GM21528 (cell line): Measurements from ENCODE around the gene DENND2A.
"Not testable (repeated sequence)": the region's sequence is repeated elsewhere in the genome, so short reads cannot be mapped to it uniquely, and the experiment has no call there.

ENCODE experiments used
- ATAC-seq: cut with Tn5 transposase; IDR thresholded peaks from one replicate; pipeline ENCODE4 v1.9.1; 2021; ENCODE audit warnings: mild to moderate bottlenecking, moderate library complexity; ENCODE audit not compliant: unreplicated experiment, low FRiP score

Gene DENND2A

DNA sequence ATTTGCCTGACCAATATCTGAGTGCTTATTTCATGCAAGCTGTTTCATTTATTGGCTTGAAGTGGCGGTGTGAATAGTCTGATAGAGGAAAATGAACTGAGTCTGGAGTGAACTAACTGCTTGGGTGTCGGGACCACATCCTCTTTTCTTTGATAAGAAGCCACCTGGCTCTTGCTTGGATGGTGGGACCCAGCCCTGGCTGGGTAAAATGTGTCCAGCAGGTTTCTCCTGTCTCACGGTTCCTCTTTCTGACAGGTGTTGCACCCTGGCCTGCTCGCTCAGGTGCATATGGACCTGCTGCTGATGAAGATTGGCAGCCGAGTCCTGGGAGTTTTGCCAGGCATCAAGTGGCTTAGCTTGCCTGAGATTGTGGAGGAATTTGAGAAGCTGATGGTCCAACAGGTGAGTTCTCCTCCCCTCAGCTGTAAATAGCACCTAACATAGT is 33.8 kb upstream of the DENND2A start:
- peak; percentile 37 for ATAC-seq

GRCh38 chr7:140673774-140674155 is 33.2 kb upstream of the DENND2A start:
- ATAC-seq: no peak

GRCh38 chr7:140673063-140673773 is 32.6 kb upstream of the DENND2A start:
- peak; percentile 44 for ATAC-seq

GRCh38 chr7:140672382-140673062 is 31.9 kb upstream of the DENND2A start, which contains the start of gene ADCK2:
Gene ADCK2 (plus strand): TSS chr7:140672945. CDS start chr7:140673331, 386 bp downstream.
- ATAC-seq: peak; percentile 55

GRCh38 chr7:140671966-140672365 is 31.4 kb upstream of the DENND2A start:
- ATAC-seq: no peak

DNA sequence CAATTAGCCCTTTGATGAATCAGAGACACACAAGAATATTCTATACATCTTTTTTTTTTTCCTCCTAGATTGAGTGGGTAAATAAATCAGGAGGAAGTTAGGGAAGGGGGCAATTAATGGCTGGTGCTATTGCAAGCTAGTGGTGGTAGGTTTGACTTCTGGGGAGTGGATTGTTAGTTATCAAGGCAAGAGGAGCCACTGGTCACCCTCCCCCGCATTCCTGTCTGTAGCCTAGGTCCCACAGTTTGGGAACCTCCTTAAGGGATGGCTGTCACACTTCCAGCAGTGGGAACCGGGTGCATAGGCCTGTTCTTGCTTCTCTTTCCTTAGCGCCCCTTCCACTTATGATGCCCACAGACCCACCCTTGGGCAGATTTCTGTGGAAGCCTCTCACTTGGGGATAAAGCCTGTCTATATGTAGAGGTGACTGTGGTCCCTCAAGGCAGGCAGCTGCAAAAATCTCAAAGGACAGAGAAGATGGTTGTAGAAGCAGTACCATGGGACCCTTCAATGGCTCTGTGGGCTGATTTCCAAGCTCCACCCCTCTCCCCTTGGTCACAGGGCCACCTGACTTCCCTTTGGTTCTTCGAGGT is 29.8 kb upstream of the DENND2A start:
- no peak for ATAC-seq

DNA sequence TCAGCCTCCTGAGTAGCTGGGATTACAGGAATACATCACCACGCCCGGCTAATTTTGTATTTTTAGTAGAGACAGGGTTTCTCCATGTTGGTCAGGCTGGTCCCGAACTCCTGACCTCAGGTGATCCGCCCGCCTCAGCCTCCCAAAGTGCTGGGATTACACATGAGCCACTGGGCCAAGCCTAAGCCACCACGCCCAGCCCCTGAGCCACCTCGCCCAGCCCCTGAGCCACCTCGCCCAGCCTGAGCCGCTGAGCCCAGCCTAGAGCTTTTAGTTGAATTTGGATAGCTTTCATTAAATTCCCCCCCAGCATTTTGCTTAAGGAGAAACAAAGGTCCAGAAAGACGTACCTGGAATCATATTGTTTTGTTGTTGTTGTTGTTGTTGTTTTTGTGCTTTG is 29.2 kb upstream of the DENND2A start:
- ATAC-seq: not testable (repeated sequence)

DNA sequence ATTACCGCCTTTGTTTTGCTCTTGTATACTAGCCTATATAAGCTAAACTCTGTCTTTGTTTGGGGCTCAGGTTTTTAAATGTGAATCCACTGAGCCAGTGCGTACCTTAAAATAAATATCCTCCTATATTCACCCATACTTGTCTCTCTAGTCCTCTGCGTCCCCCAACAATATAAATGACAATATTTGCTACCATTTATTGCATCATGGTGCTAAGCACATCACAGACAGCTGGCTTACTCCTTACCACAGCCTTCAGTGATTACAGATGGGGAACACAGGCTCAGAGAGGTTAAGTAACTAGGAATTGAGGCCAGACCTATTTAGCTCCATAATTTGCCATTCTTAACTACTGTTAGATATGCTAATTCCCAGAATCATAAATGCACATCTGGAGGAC is 28.7 kb upstream of the DENND2A start:
- ATAC-seq: no peak

GRCh38 chr7:140668641-140669040 is 28.0 kb upstream of the DENND2A start:
- no peak for ATAC-seq

DNA sequence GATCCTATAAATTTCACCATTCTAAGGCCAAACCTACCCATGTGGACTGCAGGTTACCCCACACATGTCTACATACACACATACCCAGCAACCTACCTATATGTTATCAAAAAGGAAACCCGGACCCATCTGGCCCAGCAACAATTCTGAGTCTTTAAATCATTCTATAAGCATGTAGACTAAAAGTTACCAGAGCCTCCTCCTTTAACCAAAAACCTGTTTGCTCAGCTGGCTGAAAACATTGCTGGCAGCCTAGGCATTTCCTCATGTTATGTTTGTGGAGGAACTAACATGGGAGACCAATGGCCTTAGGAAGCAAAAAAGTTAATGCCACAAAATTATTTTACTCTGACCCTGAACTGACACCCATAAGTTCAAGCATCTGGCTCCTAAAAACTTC is 26.9 kb upstream of the DENND2A start:
- no peak for ATAC-seq

DNA sequence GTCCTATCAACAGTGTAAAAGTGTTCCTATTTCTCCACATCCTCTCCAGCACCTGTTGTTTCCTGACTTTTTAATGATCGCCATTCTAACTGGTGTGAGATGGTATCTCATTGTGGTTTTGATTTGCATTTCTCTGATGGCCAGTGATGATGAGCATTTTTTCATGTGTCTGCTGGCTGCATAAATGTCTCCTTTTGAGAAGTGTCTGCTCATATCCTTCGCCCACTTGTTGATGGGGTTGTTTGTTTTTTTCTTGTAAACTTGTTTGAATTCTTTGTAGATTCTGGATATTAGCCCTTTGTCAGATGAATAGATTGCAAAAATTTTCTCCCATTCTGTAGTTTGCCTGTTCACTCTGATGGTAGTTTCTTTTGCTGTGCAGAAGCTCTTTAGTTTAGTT is 22.3 kb upstream of the DENND2A start:
- ATAC-seq: not testable (repeated sequence)

DNA sequence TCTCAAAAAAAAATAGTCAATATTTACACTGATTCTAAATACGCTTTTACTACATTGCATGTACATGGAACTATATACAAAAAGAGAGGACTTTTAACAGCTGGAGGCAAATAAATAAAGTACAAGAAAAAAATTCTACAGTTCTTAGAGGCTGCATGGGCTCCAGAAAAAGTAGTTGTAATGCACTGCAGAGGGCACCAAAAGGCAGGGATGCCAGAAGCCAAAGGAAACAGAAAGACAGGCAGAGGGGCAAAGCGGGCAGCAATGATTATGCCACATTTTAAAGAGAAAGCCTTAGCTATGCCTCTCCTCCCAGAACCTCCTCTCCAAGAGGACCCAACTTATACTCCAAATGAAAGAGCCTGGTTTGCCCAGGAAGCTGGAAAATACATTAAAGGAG is 20.5 kb upstream of the DENND2A start:
- no peak for ATAC-seq

- no peak for ATAC-seq
Measured at GRCh38 chr7:140659856-140660255, 19.2 kb upstream of the DENND2A start.

DNA sequence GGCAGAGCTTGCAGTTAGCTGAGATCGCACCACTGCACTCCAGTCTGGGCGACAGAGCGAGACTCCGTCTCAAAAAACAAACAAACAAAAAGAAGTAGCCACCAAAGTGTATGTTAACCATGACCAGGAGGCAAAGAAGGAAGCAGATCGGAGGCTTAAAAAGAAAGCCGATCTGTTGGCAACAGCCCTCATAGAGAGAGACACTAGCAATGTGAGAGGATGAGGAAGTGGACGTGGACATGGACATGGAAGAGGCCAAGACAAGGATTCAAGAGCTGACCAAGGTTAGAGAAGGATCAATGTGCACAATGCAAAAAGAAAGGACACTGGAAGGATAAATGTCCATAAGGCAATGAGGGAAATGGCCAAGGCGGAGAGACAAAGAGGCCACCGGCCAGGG is 17.3 kb upstream of the DENND2A start:
- no peak for ATAC-seq

DNA sequence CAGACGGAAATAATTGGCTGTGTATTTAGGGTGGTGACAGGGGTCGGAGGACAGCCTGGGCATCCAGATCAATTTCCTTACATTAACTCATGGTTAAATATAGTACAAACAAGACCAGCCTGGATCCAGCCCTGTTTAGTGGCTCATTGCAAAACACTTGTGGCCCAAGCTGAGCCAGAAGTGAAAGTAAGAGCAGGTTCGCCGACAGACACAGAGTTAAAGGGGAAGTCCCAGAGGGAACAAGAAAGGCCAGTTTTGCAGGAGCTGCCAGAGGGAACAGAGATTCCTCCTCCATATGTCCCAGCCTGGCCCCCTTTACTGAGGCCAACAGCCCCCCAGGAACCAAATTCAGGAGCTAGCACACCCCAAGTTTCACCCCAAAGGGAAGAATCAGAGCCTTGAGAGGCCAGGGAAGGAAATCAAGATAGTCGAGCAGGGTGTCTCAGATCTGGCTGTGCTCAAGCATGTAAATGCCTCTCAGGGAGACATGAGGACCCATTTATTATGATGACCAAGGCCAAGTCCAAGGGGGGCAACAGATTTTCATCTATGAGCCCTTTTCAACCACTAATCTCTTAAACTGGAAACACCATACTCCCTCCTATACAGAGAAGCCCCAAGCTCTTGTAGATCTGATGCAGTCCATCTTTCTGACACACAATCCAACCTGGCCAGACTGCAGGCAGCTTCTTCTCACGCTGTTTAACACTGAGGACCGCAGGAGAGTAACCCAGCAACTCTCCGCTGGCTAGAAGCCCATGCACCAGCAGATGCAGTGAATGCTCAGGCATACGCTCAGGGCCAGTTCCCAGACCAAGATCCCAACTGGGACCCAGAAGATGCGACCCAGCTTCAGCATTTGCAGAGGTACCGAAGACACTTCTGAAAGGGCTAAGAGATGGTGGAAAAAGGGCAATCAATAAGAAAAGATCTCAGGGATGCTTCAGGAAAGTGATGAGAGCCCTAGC is 16.2 kb upstream of the DENND2A start:
- ATAC-seq: peak; percentile 95

- ATAC-seq: no peak
Measured at GRCh38 chr7:140655511-140656408, 15.1 kb upstream of the DENND2A start.

GRCh38 chr7:140654661-140655060 is 14.0 kb upstream of the DENND2A start:
- no peak for ATAC-seq

DNA sequence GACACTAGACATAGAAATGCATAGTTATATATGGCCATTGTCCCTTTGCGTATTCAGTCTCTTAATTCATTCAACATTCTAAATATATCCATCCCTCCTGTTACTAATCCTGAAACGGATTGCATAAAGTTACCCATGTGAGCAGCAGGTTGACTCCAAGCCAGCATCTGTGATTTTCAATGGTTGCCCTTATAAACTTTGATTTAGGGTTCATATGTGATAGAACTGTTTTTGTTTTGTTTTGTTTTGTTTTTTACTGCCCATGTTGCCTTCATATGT is 13.4 kb upstream of the DENND2A start:
- no peak for ATAC-seq

- no peak for ATAC-seq
Measured at GRCh38 chr7:140653319-140654108, 12.9 kb upstream of the DENND2A start.
